Memory B cell (primary cell): ENCODE data around the gene HTR4.

ENCODE experiments used
- ATAC-seq: fragments of 150-1000 bp; cut with Tn5 transposase; 2 replicates; pipeline ENCODE4 v1.10.0; 2021; ENCODE audit warnings: low read depth, mild to moderate bottlenecking, moderate library complexity
- DNase-seq, 2 donors: peaks; one replicate each; pipeline ENCODE4 v3.0.0; 2022; ENCODE audit warnings: low spot score in 2 of 2
- H3K27ac Mint-ChIP-seq: one replicate; pipeline ENCODE4 v1.8.0; 2022; ENCODE audit warnings: mild to moderate bottlenecking, moderate library complexity, mixed read lengths
- H3K27me3 Mint-ChIP-seq: one replicate; pipeline ENCODE4 v1.8.0; 2022; ENCODE audit warnings: mixed read lengths
- H3K36me3 Mint-ChIP-seq: one replicate; pipeline ENCODE4 v1.8.0; 2022; ENCODE audit warnings: mild to moderate bottlenecking, mixed read lengths
- H3K4me1 Mint-ChIP-seq: one replicate; pipeline ENCODE4 v1.8.0; 2022; ENCODE audit warnings: mixed read lengths
- H3K4me3 Mint-ChIP-seq: one replicate; pipeline ENCODE4 v1.8.0; 2022; ENCODE audit warnings: mild to moderate bottlenecking, moderate library complexity, mixed read lengths
- H3K9me3 Mint-ChIP-seq: one replicate; pipeline ENCODE4 v1.8.0; 2022; ENCODE audit warnings: mixed read lengths

Gene HTR4, protein sequence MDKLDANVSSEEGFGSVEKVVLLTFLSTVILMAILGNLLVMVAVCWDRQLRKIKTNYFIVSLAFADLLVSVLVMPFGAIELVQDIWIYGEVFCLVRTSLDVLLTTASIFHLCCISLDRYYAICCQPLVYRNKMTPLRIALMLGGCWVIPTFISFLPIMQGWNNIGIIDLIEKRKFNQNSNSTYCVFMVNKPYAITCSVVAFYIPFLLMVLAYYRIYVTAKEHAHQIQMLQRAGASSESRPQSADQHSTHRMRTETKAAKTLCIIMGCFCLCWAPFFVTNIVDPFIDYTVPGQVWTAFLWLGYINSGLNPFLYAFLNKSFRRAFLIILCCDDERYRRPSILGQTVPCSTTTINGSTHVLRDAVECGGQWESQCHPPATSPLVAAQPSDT

DNA sequence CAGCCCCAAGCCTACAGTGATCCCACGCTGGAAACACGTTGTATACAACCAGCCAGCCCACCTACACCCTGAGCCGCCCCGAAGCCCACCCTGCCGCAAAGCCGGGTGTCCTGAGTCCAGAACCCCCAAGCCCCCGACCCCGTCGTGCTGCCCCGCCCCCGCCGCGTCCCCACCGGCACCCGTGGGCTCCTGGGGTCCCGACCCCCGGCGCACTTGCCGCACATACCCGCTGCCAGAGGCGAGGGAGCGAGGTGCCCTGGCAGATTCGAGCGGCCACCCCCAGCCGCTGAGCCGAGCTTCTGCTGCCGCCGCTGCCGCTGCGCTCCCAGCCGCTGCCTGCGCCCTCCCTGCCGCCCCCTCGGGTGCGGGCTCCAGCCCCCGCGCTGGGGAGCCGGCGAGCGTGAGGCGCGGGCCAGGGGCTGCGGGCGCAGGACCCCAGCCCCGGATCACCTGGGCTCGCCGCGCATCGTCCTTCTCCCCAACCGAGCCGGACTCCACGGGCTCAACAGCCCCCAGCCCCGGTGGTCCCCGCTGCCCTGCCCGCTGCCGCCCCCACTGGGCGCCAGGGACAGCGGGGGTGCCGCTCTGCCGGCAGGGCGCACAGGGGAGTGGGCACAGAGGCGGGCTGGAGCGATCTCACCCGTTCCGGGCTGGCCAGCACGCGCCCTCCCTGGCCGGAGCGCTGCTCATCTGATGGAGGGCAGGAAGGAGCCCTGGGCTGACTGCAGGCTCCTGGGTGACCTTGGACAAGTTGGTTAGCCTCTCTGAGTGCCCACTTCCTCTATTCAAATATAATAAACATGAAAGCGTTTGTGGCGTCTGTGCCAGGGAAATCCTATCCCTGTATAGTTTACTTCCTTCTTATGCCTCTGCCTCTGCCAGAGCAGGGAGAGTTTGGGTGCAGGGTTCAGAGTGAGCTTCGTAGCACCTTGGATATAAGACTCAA lies at the start of gene HTR4:
TSS of gene HTR4 (minus strand) at position 692 of the 946 bp plus-strand sequence. CDS start 17,513 bp downstream, outside the sequence.
- no peak within 1 kb of the TSS for H3K27ac Mint-ChIP-seq
- no peaks in the 10 kb centered on the region for H3K4me1 Mint-ChIP-seq
- peaks cover 2% of the 10 kb centered on the region for H3K9me3 Mint-ChIP-seq
- DNase-seq = no peak
- H3K4me3 Mint-ChIP-seq = no peak within 1 kb of the TSS
- peaks cover 1% of the 10 kb centered on the region for H3K36me3 Mint-ChIP-seq
- H3K27me3 Mint-ChIP-seq = peaks cover 17% of the 10 kb centered on the region
- ATAC-seq = no peak

DNA sequence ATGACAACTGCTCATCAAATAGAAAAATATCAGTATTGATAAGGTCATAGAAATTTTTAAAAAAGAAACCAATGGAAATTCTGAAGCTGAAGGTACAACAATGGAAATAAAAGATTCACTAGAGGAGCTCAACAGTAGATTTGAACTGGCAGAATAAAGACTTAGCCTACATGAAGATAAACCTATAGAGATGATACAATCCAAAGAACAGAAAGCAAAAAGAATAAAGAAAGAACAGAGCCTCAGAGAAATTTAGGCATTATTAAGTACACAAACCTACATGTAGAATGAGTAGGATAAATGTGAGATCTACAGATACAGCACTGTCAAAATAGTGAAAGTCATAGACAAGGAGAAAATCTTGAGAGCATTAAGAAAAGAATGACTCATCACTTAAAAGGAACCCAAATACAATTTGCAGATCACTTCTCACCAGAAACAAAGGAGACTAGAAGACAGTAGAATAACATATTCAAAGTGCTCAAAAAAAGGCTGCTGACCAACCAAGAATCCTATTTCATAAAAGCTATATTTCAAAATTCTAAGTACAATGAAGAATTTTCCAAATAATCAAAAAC lies 47.8 kb upstream of the HTR4 start:
- ATAC-seq (no peak), DNase-seq (no peak)
- Mint-ChIP-seq H3K36me3 (peaks cover 2% of the 10 kb centered on the region), H3K27me3 (peaks cover 7% of the 10 kb centered on the region), H3K27ac (no peak overlapping the region), H3K9me3 (peaks cover 10% of the 10 kb centered on the region), H3K4me3 (no peak overlapping the region), H3K4me1 (no peaks in the 10 kb centered on the region)

DNA sequence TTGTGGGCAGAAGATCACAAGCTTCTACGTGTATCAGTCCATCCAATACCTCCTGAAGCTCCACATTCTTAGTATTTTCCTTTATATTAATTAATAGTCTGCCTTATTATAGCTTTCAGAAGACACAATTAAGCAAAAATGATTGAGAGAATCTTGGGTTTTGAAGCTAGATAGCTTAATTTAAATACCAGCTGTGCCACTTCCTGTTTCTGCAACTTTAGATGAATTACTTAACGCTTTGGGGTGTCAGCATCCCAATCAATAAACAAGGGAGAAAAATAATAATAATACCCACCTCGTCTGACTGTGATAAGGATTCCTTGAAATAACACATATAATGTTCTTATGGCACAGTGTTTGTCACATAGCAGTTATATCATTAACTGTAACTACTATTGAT lies 44.7 kb upstream of the HTR4 start:
- DNase-seq (no peak), ATAC-seq (no peak)
- Mint-ChIP-seq H3K9me3 (peaks cover 9% of the 10 kb centered on the region), H3K4me3 (no peak overlapping the region), H3K36me3 (peaks cover under 1% of the 10 kb centered on the region), H3K27ac (no peak overlapping the region), H3K4me1 (no peaks in the 10 kb centered on the region), H3K27me3 (peaks cover 5% of the 10 kb centered on the region)

DNA sequence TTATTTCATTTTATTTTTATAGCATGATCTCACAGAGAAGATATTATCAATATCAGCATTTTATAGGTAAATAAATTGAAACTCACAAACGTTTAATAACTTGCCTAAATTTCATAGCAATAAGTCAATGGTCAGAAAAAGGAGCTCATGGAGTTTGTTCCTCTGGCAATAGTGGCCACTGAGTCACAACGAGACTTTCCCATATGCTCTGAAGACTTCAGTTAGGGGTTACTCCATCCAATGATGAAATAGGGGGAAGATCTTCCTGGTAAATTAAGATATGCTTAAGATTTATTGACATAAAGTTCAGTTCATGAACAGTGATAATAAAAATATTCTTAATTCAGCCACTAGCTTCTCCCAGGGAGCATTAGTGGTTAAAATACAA lies 43.5 kb upstream of the HTR4 start:
- ATAC-seq (no peak), DNase-seq (no peak)
- H3K27me3 Mint-ChIP-seq = peaks cover 6% of the 10 kb centered on the region
- peaks cover 6% of the 10 kb centered on the region for H3K9me3 Mint-ChIP-seq
- no peak overlapping the region for H3K4me3 Mint-ChIP-seq
- no peaks in the 10 kb centered on the region for H3K36me3 Mint-ChIP-seq
- no peaks in the 10 kb centered on the region for H3K4me1 Mint-ChIP-seq
- H3K27ac Mint-ChIP-seq = no peak overlapping the region

DNA sequence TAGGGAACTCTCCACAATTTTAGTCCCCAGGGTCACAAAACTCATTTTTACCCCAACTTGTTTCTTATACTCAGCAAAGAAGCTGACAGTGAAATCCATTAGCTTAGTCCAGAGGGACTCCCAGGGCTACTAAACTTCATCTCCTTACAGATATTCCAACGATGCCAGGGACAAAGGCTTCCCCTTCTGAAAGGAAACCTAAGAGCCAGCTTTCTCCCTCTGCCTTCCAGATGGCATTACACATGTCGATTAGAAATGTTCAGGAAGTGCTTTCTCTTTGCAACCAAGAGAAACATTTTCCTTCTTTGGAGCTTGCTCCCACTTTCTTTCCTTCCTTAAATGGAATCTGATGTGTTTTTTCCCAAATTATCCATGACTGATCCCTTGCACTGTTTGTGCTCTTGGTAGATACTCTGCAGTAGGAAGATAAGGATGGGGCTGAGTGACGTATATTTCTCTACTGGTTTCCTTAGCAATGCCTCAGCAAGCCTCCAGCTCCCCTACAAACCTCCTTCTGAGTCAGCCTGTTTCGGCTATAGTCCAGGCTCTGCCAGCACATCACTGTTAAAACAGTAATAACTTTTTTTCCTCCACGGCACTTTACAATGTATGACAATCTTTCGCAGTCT lies 43.0 kb upstream of the HTR4 start:
- Mint-ChIP-seq H3K27me3 (peaks cover 6% of the 10 kb centered on the region), H3K4me3 (no peak overlapping the region), H3K9me3 (peaks cover 6% of the 10 kb centered on the region), H3K36me3 (no peaks in the 10 kb centered on the region), H3K27ac (no peak overlapping the region), H3K4me1 (no peaks in the 10 kb centered on the region)
- no peak for ATAC-seq
- DNase-seq = no peak

DNA sequence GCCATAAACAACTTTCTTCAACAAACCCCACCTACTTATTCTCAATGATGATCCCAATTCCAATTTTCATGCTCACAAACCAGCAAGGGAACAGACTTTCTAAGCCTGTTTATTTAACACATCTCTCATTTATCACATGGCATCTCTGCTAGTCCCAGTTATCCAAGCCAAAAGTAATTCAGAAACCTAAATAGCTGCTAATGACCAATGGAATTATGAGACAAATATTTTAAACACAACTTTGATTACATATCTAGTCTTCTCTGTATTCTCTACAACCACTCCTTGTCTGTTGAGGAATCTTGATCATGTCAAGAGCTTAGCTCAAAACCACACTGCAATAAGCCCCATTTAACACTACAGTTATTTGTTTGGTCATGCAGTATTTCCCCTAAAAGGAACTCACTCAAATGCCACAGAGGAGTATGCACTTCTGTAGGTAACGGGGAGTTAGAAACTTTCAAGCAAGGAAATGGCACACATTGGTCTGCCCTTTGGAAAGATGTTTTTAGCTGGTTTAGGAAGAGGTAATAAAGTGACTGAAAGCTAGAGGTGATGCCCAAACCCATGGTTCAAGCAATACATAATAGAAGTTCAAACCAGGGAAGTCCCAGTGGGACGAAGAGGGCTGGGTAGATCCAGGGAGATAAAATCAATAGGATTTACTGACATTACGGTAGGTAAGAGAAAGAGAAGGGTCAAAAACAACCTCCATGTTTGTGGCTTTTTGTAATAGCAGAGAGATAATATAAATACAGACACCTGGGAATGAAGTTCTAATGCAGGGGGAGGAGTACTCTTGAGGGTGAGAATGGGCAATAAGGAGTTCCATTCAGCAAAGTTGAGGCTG lies 42.1 kb upstream of the HTR4 start:
- ATAC-seq (no peak), DNase-seq (no peak)
- peaks cover 6% of the 10 kb centered on the region for H3K27me3 Mint-ChIP-seq
- H3K4me3 Mint-ChIP-seq = no peak overlapping the region
- H3K27ac Mint-ChIP-seq = no peak overlapping the region
- no peaks in the 10 kb centered on the region for H3K36me3 Mint-ChIP-seq
- H3K9me3 Mint-ChIP-seq = peaks cover under 1% of the 10 kb centered on the region
- no peaks in the 10 kb centered on the region for H3K4me1 Mint-ChIP-seq

DNA sequence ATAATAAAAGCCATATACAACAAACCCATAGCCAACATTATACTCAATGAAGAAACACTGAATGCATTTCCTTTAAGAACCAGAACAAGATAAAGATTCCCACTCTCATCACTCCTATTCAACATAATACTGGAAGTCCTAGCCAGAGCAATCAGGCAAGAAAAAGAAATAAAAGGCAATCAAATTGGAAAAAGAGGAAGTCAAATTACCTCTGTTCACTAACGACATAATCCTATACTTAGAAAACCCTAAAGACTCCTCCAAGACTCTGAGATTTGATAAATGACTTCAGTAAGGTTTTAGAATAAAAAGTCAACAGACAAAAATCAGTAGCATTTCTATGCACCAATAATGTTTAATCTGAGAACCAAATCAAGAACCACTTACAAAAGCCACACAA lies 36.6 kb upstream of the HTR4 start:
- Mint-ChIP-seq H3K9me3 (peaks cover 5% of the 10 kb centered on the region), H3K36me3 (peaks cover 3% of the 10 kb centered on the region), H3K4me3 (no peak overlapping the region), H3K27ac (no peak overlapping the region), H3K4me1 (no peaks in the 10 kb centered on the region), H3K27me3 (peaks cover 3% of the 10 kb centered on the region)
- no peak for DNase-seq
- no peak for ATAC-seq

DNA sequence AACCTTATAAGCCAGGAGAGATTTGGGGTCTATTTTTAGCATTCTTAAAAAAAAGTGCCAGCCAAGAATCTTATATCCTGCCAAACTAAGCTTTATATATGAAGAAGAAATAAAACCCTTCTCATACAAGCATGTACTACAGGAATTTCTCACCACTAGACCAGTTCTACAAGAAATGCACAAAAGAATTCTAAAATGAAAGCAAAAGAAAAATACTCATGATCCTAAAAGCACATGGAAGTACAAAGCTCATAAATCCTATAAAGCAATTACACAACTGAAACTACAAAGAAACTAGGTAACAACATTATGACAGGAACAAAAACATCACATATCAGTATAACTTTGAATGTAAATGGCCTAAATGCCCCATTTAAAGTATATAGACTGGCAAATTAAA lies 34.5 kb upstream of the HTR4 start:
- peaks cover 5% of the 10 kb centered on the region for H3K9me3 Mint-ChIP-seq
- H3K27me3 Mint-ChIP-seq = peaks cover 3% of the 10 kb centered on the region
- DNase-seq (no peak), ATAC-seq (no peak)
- peaks cover 3% of the 10 kb centered on the region for H3K36me3 Mint-ChIP-seq
- no peaks in the 10 kb centered on the region for H3K4me1 Mint-ChIP-seq
- H3K4me3 Mint-ChIP-seq = no peak overlapping the region
- no peak overlapping the region for H3K27ac Mint-ChIP-seq

DNA sequence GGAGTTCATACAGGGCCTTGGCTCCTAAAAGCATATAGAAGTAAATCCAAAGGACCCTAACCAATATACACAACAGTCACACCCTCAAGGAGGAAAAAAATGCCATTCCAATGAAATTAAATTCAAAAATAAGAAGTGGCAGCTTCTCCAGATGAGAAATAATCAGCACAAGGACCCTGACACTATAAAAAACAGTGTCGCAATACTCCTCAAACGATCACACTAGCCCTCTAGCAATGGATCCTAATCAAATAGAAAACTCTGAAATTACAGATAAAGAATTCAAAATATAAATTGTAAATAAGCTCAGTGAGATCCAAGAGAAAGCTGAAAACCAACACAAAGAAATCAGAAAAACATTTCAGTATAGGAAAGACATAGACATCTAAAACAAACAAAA lies 33.5 kb upstream of the HTR4 start:
- H3K27me3 Mint-ChIP-seq = peaks cover 5% of the 10 kb centered on the region
- no peak for DNase-seq
- peaks cover 5% of the 10 kb centered on the region for H3K9me3 Mint-ChIP-seq
- no peaks in the 10 kb centered on the region for H3K4me1 Mint-ChIP-seq
- peaks cover 3% of the 10 kb centered on the region for H3K36me3 Mint-ChIP-seq
- H3K27ac Mint-ChIP-seq = no peak overlapping the region
- ATAC-seq = no peak
- no peak overlapping the region for H3K4me3 Mint-ChIP-seq

DNA sequence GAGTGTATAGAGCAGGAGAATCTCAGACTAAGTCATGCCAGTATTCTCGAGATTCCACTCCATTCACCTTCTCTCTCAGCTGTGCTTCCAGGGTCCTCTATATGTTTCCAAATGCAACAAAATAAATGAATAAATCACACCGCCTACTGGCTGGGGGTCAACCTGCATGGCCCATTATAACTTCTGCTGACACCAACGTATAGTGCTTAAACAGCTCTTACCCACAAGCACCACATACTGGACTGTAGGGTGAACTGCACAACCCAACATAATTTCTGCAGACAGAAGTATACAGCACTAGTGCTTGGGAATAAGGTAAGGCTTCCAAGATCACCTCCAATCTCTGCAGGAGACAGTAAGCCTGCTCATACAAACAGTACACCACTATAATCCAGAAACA lies 33.1 kb upstream of the HTR4 start:
- peaks cover 3% of the 10 kb centered on the region for H3K36me3 Mint-ChIP-seq

DNA sequence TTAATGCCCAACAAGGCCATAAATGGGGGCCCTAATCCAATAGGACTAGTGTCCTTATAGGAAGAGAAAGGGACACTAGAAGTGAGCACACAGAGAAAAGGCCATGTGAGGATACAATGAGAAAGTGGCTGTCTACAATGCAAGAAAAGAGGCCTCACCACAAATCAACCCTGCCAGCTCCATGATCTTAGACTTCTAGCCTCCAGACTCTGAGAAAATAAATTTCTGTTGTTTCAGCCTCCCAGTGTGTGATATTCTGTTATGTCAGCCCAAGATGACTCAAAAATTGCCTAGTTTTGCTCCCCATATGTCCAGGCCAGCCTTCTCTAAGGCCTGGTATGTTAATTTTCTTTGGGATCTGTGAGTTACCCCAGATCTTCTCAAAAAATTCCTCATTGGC lies 32.3 kb upstream of the HTR4 start:
- H3K9me3 Mint-ChIP-seq = peaks cover 5% of the 10 kb centered on the region
- H3K4me3 Mint-ChIP-seq = no peak overlapping the region
- peaks cover 3% of the 10 kb centered on the region for H3K36me3 Mint-ChIP-seq
- H3K4me1 Mint-ChIP-seq = no peaks in the 10 kb centered on the region
- peaks cover 5% of the 10 kb centered on the region for H3K27me3 Mint-ChIP-seq
- ATAC-seq = no peak
- no peak for DNase-seq
- no peak overlapping the region for H3K27ac Mint-ChIP-seq

More for the DNA sequence above, 33.1 kb upstream of the HTR4 start:
- DNase-seq (no peak), ATAC-seq (no peak)
- Mint-ChIP-seq H3K9me3 (peaks cover 5% of the 10 kb centered on the region), H3K27me3 (peaks cover 5% of the 10 kb centered on the region), H3K27ac (no peak overlapping the region), H3K4me3 (no peak overlapping the region), H3K4me1 (no peaks in the 10 kb centered on the region)

DNA sequence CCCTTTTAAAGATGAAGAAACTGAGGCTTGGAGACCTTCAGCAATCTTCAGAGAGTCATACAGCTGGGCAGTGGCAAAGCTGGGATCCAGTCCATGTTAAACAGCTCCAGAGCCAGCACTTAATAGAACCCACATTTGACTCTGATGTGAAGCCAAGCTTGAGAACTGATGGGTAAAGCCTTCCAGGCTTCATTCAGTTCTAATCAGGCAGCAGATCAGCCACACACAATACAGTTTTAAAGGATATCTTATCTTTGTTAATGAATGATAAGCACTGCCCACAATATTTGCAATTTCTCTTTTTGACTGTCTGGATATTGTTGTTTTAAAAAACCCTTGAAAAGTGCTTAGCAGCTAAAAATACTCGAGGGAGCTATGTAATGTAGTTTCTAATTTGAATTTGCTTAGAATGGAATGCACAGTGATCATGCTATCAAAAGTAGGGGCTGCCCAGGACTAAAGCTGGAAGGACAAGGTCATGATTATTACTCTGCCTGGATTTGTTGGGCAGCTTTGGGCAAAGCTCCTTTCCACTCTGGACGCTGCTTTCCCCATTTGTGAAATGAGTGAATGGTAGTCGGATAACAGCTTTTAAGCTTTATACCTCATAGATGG lies 31.3 kb upstream of the HTR4 start:
- no peak for DNase-seq
- ATAC-seq = no peak
- Mint-ChIP-seq H3K27me3 (peaks cover 5% of the 10 kb centered on the region), H3K27ac (no peak overlapping the region), H3K9me3 (peaks cover 3% of the 10 kb centered on the region), H3K36me3 (peaks cover 3% of the 10 kb centered on the region), H3K4me3 (no peak overlapping the region), H3K4me1 (no peaks in the 10 kb centered on the region)

DNA sequence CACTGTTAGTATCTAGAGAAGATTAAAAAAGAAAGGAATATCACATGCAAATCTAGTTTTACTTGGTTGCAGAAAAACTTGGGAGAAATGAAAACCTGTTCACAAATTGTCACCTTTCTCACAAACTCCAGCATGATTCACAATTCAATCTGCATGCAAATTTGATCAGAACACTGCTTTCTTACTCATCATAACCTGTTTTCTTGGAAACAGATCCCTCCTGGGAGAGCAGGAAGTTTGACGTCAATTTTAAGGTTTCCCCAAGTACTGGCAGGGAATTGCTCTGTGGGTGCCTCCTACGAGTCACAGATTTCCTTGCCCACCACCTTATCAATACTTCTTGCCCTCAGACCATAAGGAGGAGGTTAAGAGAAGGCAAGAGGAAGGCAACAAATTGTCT lies 30.2 kb upstream of the HTR4 start:
- no peak for ATAC-seq
- H3K9me3 Mint-ChIP-seq = peaks cover 2% of the 10 kb centered on the region

More for the DNA sequence above, 30.2 kb upstream of the HTR4 start:
- H3K36me3 Mint-ChIP-seq = peaks cover 3% of the 10 kb centered on the region
- H3K27me3 Mint-ChIP-seq = peaks cover 5% of the 10 kb centered on the region
- H3K27ac Mint-ChIP-seq = no peak overlapping the region
- no peak for DNase-seq
- H3K4me3 Mint-ChIP-seq = no peak overlapping the region
- no peaks in the 10 kb centered on the region for H3K4me1 Mint-ChIP-seq
